Stimulated activated naive CD8-positive, alpha-beta T cell treated with anti-CD3 and anti-CD28 coated beads, Interleukin-15, Interleukin-2, amounts not matched to agents 100 ng/mL and 50 ng/mL, for 24 hours (primary cell): ENCODE data around the gene CENPC.

Source experiments
- H3K27ac Mint-ChIP-seq: one replicate; pipeline ENCODE4 v1.8.0; 2021; ENCODE audit warnings: mild to moderate bottlenecking, mixed read lengths
- H3K27me3 Mint-ChIP-seq: one replicate; pipeline ENCODE4 v1.8.0; 2021; ENCODE audit warnings: mixed read lengths
- H3K36me3 Mint-ChIP-seq: one replicate; pipeline ENCODE4 v1.8.0; 2021; ENCODE audit warnings: low read depth, mixed read lengths
- H3K4me1 Mint-ChIP-seq: one replicate; pipeline ENCODE4 v1.8.0; 2021; ENCODE audit warnings: low read depth, mixed read lengths
- H3K4me3 Mint-ChIP-seq: one replicate; pipeline ENCODE4 v1.8.0; 2021; ENCODE audit warnings: mild to moderate bottlenecking, mixed read lengths
- H3K9me3 Mint-ChIP-seq: one replicate; pipeline ENCODE4 v1.8.0; 2021; ENCODE audit warnings: mixed read lengths

CENPC gene

GRCh38 chr4:67437974-67438713 is 107.2 kb downstream of the CENPC start:
- no peak overlapping the region for H3K27ac Mint-ChIP-seq
- H3K27me3 Mint-ChIP-seq, result no peaks in the 10 kb centered on the region
- H3K9me3 Mint-ChIP-seq, result peaks cover 15% of the 10 kb centered on the region
- no peak overlapping the region for H3K4me3 Mint-ChIP-seq
- H3K36me3 Mint-ChIP-seq, result peaks cover 75% of the 10 kb centered on the region
- peaks cover 3% of the 10 kb centered on the region for H3K4me1 Mint-ChIP-seq

- peaks cover 10% of the 10 kb centered on the region for H3K9me3 Mint-ChIP-seq
- H3K36me3 Mint-ChIP-seq, result peaks cover 72% of the 10 kb centered on the region
- no peaks in the 10 kb centered on the region for H3K27me3 Mint-ChIP-seq
- H3K4me3 Mint-ChIP-seq, result no peak overlapping the region
- H3K27ac Mint-ChIP-seq, result no peak overlapping the region
- H3K4me1 Mint-ChIP-seq, result peaks cover 3% of the 10 kb centered on the region
These were observed 108.6 kb downstream of the CENPC start for GRCh38 chr4:67436742-67437141.

GRCh38 chr4:67430989-67431388 is 114.3 kb downstream of the CENPC start:
- no peak overlapping the region for H3K27ac Mint-ChIP-seq
- no peak overlapping the region for H3K4me3 Mint-ChIP-seq
- peaks cover 13% of the 10 kb centered on the region for H3K9me3 Mint-ChIP-seq
- no peaks in the 10 kb centered on the region for H3K4me1 Mint-ChIP-seq
- no peaks in the 10 kb centered on the region for H3K27me3 Mint-ChIP-seq
- peaks cover 37% of the 10 kb centered on the region for H3K36me3 Mint-ChIP-seq

DNA sequence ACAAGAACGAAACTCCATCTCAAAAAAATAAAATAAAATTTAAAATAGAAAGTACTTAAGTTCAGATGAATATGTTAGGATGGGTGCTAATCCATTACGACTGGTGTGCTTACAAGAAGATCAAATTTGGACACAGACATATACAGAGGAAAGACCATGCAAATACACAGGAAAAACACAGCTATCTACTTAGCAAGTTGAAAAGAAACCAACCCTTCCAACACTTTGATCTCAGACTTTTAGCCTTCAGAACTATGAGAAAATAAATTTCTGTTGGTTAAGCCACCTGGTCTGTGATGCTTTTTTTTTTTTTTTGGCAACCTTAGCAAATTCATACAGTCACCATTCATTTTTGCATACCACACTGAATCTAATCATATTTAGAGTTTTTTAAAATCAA is 116.5 kb downstream of the CENPC start:
- Mint-ChIP-seq H3K4me3 (no peak overlapping the region), H3K27ac (no peak overlapping the region), H3K36me3 (peaks cover 19% of the 10 kb centered on the region), H3K27me3 (no peaks in the 10 kb centered on the region), H3K9me3 (peaks cover 8% of the 10 kb centered on the region), H3K4me1 (no peaks in the 10 kb centered on the region)
